Stimulated activated CD8-positive, alpha-beta memory T cell treated with anti-CD3 and anti-CD28 coated beads, Interleukin-7, amount 100 ng/mL, for 4 hours (primary cell): ENCODE measurements around the gene MYH10.

Experiments
- DNase-seq, 2 donors: peaks; one replicate each; pipeline ENCODE4 v3.0.0-alpha.2; 2020; ENCODE audit warnings: low read depth in 2 of 2

Gene MYH10

GRCh38 chr17:8609910-8610309, 20.6 kb downstream of the MYH10 start:
- no peak for DNase-seq

GRCh38 chr17:8608001-8608400, 22.5 kb downstream of the MYH10 start:
- DNase-seq, result no peak

DNA sequence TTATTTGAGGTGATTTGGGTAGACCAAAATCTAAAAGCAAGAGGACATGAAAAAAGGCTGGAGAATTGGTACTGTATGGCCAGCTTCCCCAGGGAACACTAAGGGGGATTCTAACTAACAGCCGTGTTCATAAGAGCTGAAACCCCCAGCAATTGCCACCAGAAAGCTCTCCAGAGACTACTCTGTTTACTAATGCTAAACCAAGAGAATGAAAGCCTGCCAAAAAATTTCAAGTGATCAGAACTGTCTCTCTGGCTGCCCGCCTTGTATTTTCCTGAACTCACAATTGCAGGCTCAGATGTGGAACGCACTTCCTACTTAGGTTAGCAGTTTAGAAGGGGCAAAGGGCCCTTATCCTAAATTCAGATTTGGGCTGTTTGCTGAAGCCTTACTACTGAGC, 24.1 kb downstream of the MYH10 start:
- no peak for DNase-seq

DNA sequence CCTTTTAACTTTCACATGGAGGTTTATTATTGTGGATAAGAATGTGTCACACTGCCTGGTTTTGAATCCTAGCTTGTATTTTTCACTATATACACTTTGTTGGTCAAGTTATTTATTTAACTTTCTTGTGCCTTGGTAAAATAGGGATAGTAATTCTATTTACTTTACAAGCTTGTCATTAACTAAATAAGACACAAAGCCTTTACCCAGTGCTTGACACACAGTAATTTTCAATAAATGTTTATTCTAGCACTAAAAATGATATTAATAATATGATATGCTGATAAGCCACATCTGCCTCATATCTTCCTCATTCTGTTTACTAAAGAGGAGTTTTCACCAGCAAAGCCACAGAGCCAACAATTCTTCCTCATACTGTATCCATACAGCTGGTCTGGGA, 27.8 kb downstream of the MYH10 start:
- DNase-seq, result no peak

- no peak for DNase-seq
These were observed 31.0 kb downstream of the MYH10 start for GRCh38 chr17:8599351-8600011.

DNA sequence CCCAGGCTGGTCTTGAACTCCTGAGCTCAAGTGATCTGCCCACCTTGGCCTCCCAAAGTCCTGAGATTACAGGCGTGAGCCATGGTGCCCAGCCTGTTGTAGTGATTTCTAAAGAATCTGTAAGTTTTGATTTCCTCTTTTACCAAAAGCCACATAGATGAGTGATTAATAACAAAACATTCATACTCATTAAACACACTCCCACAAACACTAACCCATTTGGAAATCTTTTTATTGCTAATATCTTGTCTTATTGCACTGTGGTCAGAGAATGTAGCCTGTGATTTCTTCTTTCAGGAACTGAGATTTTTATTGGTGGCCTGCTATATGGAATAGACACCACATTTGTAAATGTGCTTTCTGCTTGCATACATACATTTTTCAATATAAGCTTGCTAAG, 31.6 kb downstream of the MYH10 start:
- DNase-seq, result no peak

GRCh38 chr17:8593830-8594229, 36.7 kb downstream of the MYH10 start:
- no peak for DNase-seq

DNA sequence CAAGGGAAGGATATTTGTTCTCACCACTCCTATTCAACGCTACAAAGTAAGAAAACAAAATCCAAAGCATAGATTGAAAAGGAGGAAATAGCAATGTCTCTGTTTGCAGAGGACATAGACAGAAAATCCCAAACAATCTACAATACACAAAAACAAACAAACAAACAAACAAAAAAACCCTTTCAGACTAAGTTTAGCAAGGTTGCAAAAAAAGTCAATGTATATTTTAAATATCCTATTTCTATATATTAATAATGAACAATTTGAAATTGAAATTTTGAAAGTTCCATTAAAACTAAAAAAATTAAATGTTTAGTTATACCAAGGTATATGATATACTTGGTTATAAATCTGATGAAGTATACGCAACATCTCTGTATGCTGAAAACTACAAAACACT, 37.2 kb downstream of the MYH10 start:
- DNase-seq, result no peak

- no peak for DNase-seq
These were observed 41.5 kb downstream of the MYH10 start for GRCh38 chr17:8588877-8589554.

DNA sequence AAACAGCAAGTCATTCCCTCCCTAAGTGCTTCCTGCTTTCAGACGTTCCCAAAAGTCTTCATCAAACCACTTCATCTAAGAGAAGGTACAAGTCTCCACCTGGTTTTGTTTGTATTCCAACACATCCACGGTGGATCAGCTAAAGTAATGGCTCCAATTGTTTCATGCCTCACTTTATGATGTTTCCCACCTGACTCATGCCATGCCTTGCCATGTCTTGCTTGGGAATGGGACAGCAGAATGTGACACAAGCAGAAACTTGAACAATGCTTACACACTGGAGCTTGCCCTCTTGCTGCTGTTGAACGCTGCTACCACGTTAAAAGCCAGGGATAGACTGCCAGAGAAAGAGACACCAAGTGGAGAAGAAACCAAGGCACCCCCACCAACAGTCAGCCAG, 43.8 kb downstream of the MYH10 start:
- no peak for DNase-seq

DNA sequence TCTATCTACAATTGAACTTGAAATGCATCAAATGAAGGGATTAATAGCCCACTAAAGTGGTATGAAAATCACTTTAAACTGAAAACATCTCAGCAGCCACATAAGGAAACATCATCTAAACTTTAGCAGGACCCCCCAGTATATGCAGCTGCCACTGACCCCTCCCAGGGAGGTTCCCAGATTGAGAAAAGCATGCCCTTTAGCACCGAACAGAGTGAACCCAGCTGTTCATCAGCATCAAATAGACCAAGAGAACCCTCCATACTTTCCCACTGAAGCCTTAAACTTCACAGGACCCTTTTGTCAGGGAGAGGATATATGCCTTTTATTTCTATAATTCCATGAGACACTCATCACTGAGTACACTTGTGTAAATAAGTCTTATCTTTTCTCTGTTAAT, 44.6 kb downstream of the MYH10 start:
- no peak for DNase-seq

GRCh38 chr17:8583954-8584353, 46.6 kb downstream of the MYH10 start:
- no peak for DNase-seq

GRCh38 chr17:8580952-8581658, 49.4 kb downstream of the MYH10 start:
- DNase-seq, result no peak

DNA sequence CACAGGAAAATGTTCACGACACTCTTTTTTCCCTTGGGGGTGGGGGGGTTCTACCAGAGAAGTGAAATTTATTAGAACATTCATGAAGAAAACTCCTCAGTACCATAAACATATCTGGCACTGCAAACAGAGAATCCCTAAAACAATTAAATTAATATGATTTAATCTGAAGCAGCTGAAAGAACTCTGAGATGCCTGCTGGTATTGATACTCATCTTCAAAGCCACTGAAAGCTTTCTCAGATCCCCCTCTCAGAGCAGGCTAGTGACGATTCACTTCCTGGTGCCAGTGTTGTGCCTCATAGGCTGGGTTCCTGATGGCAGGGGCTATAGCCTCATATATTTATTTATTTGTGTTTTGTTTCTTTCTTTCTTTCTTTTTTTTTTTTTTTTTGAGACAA, 52.7 kb downstream of the MYH10 start:
- DNase-seq, result no peak

- DNase-seq, result no peak
These were observed 53.8 kb downstream of the MYH10 start for GRCh38 chr17:8576559-8577294.

GRCh38 chr17:8574687-8575086, 55.8 kb downstream of the MYH10 start:
- DNase-seq, result no peak

DNA sequence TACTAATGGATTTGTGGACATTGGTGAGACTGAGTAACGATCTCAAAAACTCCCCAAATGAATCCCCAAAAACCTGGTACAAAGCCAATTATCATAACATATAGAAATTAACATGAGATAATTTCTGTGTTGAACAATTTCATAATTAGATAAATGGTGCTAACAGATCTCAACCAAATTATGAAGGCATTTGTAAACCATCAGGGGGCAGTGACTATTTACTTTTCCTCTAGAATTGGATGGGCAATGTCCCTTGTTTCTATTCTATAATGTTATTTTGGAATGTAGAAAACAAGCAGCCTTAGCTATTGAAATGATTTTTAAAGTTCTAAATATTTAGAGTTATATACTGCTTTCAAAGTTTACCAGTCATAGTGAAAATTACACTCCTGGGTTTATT, 57.8 kb downstream of the MYH10 start:
- DNase-seq, result no peak

GRCh38 chr17:8563981-8564602, 66.4 kb downstream of the MYH10 start:
- no peak for DNase-seq

DNA sequence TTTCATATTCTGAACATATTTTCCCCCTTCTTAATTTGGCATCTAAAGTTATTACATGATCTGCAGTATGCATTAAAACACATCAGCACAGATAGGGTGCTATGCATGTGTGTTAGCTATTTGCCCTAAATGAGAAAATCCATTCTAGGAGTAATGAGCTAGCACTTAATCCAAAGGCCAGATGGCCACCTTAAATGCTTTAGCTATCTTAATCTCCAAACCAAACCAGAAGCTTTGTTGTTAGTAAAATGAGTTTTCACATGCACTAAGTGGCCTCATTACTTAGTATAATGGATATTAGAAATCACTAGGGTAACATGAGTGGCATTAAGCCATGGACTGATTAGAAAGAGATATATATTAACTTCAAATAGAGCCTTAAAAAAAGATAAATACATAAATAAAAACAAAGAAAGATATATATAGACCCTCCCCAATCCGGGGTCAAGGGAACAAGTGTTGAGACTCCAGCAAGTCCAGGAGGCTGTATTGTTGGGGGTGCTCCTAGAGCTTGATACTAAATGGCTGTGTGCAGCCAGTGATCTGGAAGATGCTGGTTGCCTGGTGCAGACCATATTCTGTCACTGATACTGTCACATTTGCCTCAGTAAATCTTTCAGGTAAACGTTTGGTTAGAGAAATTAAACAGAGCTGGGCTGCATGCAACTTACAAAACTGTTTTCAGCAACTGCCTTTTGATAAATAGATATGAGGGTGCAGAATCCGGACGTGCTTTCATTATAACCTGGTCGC, 67.3 kb downstream of the MYH10 start:
- DNase-seq, result no peak

DNA sequence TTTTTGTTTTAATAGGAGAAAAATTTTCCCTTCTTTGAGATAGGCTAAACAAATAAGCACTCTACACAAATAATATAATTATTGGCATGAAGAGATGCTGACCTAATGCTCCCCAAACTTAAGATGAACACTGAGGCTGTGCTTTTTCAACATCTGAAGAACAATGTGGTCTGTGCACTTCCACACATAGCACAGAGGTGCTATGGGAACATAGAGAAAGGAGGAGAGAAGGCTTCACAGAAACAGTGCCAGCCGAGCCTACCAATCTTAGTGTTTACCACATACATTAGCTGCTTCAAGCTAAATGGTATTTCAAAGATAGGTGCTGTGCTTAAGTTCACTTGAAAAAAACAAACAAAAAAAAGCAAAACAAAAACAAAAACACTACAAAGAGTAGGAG, 72.4 kb downstream of the MYH10 start:
- DNase-seq, result no peak

DNA sequence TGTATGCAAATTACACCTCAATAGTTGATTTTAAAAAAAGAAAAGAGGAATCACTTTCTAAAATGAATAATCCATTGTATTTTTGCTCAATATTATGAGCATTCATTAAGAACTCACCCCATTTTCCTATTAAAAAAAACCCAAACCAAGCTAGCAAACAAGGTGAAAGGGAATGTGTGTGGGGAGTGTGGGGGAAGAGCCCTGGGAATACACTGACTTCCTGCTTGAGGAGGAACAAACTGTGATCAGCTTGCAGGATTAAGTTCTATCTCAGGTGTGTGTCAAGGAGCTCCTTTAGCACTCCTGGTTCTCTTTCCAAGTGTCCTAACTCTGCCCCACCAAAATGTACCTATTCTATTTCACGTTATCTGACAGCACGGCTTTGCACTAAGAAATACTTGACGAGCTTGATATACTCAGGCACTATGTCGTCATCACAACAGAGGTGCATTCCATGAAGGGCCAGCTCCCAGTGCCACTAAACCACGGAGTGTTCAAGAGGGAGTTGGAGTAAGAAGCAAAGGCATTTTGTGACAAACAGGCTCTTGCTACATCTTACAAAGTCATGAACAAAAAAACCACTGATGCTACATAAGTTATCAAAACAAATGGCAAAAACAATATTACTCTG, 73.2 kb downstream of the MYH10 start:
- DNase-seq, result no peak
